Measurements from ENCODE around the gene PSME2.

PSME2 gene

DNA sequence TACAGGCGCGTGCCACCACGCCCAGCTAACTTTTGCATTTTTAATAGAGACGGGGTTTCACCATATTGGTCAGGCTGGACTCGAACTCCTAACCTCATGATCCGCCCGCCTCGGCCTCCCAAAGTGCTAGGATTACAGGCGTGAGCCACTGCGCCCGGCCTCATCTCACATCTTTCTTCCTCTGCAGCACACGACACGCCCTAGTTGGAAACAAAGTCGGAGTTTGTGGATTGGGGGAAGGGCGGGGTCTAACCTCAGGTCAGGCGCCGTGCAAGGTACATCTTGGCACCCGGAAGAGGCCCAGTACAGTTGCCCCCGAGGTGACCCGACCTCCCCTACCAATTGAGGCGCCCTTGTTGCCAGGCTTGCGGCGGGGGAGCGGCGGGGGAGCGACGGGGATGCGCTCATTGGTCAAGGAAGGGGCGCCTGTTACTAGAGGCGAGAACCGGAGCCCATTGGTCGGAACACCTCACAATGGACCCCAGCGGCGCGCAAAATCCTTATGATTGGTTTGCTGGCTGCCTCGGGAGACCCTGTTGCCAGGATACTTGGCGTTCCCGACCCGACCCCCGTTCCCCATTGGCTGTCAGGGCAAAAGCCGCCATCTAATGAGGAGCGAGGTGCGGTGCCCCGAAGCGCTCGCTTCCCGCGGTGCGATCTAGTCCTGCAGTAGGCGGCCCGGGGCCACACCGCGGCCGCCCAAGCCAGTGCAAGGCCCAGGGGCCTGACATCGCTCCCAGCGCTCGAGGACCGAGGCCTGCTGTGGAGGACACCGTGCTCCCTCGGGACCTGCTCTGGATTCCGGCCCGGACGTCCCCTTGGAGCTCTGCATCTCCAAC is 25.2 kb upstream of the PSME2 start, which contains the start of gene REC8:
Gene REC8, plus strand, starts transcription at position 659 of the 839 bp plus-strand sequence. CDS start 473 bp downstream, outside the sequence.
- Mint-ChIP-seq H3K27me3 (no peaks in the 10 kb centered on the region), H3K36me3 (peaks cover 14% of the 10 kb centered on the region), H3K4me3 (peak within 1 kb of the TSS; percentile 84), H3K4me1 (peaks cover 34% of the 10 kb centered on the region), H3K9me3 (no peaks in the 10 kb centered on the region), H3K27ac (peak within 1 kb of the TSS; percentile 62)

DNA sequence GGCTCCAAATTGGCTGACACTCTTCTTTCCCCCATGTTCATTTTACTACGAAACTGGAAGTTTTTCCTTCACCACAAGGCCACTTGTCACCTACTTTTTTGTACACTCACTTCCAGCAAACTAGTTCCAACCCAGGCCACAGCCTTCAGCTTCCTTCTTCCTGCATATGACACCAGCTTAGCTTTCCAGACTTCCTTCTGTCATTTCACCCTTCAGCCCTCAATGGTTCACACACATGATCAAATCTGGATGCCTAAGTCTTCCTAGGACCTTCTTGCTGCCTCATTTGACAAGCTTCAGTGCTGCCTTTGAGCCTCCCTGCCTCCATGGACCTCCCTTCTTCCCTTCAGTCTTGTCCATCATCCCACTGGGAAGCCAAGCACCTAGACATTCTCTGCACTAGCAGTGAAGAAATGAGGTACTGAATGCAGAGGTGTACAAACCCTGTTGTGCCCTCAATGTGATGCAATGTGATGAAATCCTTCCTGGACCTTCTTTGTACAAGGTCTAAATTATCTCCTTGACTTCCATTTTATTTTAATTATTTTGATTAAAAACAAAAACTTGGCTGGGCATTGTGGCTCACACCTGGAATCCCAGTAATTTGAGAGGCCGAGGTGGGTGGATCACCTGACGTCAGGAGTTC is 21.2 kb upstream of the PSME2 start:
- Mint-ChIP-seq H3K36me3 (peaks cover 29% of the 10 kb centered on the region), H3K4me3 (no peak overlapping the region), H3K27me3 (no peaks in the 10 kb centered on the region), H3K27ac (peak overlapping the region; percentile 94), H3K9me3 (no peaks in the 10 kb centered on the region), H3K4me1 (peaks cover 68% of the 10 kb centered on the region)

- peaks cover 34% of the 10 kb centered on the region for H3K36me3 Mint-ChIP-seq
- no peaks in the 10 kb centered on the region for H3K9me3 Mint-ChIP-seq
- H3K27ac Mint-ChIP-seq = peak overlapping the region; percentile 30
- H3K4me1 Mint-ChIP-seq = peaks cover 69% of the 10 kb centered on the region
- no peaks in the 10 kb centered on the region for H3K27me3 Mint-ChIP-seq
- H3K4me3 Mint-ChIP-seq = peak overlapping the region; percentile 23
Observed at GRCh38 chr14:24165785-24166184, 19.4 kb upstream of the PSME2 start.

- peak overlapping the region; percentile 77 for H3K27ac Mint-ChIP-seq
- H3K36me3 Mint-ChIP-seq = peaks cover 32% of the 10 kb centered on the region
- peak overlapping the region; percentile 15 for H3K4me3 Mint-ChIP-seq
- peaks cover 74% of the 10 kb centered on the region for H3K4me1 Mint-ChIP-seq
- H3K9me3 Mint-ChIP-seq = no peaks in the 10 kb centered on the region
- H3K27me3 Mint-ChIP-seq = no peaks in the 10 kb centered on the region
Observed at GRCh38 chr14:24164518-24164991, 18.1 kb upstream of the PSME2 start.

GRCh38 chr14:24162093-24162492 is 15.7 kb upstream of the PSME2 start:
- Mint-ChIP-seq H3K27me3 (no peaks in the 10 kb centered on the region), H3K4me1 (peaks cover 64% of the 10 kb centered on the region), H3K4me3 (peak overlapping the region; percentile 98), H3K27ac (peak overlapping the region; percentile 100), H3K9me3 (no peaks in the 10 kb centered on the region), H3K36me3 (peaks cover 23% of the 10 kb centered on the region)

DNA sequence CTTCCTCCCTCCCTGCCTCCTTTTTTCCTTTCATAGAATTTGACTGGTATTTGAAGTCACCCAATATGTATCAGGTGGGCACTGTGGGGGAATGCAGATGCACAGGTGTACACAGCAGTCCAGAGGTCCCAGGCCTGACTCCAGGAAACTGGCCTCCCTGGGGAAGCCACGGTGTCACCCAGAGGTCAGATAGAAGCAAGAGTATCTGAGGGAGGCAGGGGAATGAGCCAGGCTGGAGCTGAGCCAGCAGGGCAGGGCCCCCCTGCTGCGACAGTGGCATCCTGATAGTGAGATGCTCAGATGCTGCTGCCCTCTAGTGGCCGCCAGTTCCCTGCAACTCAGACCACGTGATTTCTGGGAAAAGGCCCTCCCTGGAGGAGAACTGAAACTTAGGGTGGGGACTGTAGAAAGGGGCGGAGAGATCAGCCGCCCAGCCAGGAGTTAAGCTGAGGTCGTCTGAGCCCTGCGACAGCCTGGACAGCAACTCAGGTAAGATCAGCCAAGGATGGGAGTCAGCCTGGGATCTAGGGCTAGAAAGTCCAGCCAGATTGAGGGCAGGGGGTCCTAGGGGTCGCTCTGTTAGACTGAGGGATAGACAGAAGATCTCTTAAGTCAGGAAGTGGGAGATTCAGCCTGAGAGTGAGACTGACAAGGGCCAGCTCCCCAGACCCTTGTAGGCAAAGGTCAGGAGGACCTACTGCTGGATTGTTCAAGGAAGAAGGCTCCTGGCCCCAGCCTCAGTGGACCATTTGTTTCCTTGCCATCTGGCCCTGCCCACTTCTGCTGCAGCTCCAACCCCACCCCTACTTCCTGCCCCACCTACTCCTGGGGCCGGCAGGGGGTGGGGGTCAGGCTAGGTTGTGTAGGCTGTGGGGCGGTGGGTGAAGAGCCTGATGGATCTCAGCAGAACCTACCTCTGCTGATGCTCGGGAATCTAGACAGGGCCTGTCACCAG is 14.7 kb upstream of the PSME2 start, which contains the start of gene IRF9:
Gene IRF9, plus strand, starts transcription at position 416 of the 955 bp plus-strand sequence. CDS start 880 bp downstream, outside the sequence.
- no peaks in the 10 kb centered on the region for H3K9me3 Mint-ChIP-seq

DNA sequence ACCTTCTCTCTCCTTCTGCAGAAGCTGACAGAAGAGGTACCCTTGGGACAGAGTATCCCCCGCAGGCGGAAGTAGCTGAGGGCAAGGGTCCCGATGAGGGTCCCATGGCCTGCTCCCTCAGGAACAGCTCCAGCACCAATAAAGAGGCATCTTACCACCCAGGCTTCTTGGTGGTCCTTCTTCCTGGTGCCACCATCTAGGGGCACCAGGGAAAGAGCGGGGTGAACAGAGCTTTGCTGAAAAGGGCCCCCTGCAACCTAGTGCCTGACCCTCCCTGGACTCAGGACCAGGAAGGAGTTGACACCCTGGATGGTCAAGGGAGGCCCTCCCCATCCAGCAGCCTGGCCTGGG is 14.1 kb upstream of the PSME2 start:
- peaks cover 52% of the 10 kb centered on the region for H3K4me1 Mint-ChIP-seq
- H3K27ac Mint-ChIP-seq = peak overlapping the region; percentile 100
- H3K27me3 Mint-ChIP-seq = no peaks in the 10 kb centered on the region
- H3K9me3 Mint-ChIP-seq = no peaks in the 10 kb centered on the region
- H3K36me3 Mint-ChIP-seq = peaks cover 17% of the 10 kb centered on the region
- H3K4me3 Mint-ChIP-seq = peak overlapping the region; percentile 33

More for the DNA sequence above, 14.7 kb upstream of the PSME2 start, which contains the start of gene IRF9:
- Mint-ChIP-seq H3K27me3 (no peaks in the 10 kb centered on the region), H3K27ac (peak within 1 kb of the TSS; percentile 100), H3K36me3 (peaks cover 19% of the 10 kb centered on the region), H3K4me1 (peaks cover 58% of the 10 kb centered on the region), H3K4me3 (peak within 1 kb of the TSS; percentile 98)

DNA sequence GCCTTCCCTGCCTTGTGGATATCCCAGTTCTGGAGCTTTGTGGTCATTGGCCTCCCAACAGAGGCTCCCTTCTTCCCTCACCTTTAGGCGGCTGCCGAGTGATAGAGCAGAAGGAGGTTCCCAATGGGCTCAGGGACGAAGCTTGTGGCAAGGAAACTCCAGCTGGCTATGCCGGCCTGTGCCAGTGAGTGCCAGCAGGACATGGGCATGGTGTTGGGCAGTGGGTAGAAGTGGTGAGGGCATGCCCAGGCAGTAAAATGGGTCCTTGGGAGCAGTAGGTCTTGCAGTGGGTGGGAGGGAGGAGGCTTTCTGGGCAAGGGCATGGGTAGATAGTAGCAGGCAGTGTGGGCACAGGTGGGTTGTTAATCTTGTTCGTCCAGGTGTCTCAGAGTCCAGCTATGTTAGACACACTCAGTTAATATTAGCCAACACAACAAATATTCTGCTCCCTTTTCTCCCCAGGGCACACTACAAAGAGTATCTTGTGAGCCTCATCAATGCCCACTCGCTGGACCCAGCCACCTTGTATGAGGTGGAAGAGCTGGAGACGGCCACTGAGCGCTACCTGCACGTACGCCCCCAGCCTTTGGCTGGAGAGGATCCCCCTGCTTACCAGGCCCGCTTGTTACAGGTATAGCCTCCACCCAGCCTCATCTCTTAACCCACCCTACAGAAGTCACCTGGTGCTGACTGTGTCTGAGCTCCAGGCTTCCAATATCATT is 13.5 kb upstream of the PSME2 start:
- peak overlapping the region; percentile 93 for H3K27ac Mint-ChIP-seq
- peaks cover 47% of the 10 kb centered on the region for H3K4me1 Mint-ChIP-seq
- peak overlapping the region; percentile 33 for H3K4me3 Mint-ChIP-seq
- no peaks in the 10 kb centered on the region for H3K9me3 Mint-ChIP-seq
- peaks cover 17% of the 10 kb centered on the region for H3K36me3 Mint-ChIP-seq
- no peaks in the 10 kb centered on the region for H3K27me3 Mint-ChIP-seq

DNA sequence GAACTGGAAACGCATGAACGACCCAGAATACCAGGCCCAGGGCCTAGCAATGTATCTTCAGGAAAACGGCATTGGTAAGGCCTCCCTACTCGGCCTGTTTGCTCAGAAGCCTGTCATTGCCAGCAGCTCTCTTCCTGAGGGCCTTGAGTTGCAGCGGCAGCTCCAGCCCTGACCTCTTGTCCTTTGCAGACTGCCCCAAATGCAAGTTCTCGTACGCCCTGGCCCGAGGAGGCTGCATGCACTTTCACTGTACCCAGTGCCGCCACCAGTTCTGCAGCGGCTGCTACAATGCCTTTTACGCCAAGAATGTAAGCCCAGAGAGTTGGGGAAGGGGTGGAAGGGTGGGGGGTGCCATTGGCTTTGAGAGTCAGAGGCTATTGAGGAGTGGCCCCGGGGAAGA is 10.9 kb upstream of the PSME2 start:
- Mint-ChIP-seq H3K4me3 (no peak overlapping the region), H3K9me3 (no peaks in the 10 kb centered on the region), H3K36me3 (peaks cover 7% of the 10 kb centered on the region), H3K4me1 (peaks cover 23% of the 10 kb centered on the region), H3K27me3 (no peaks in the 10 kb centered on the region), H3K27ac (peak overlapping the region; percentile 0)

- peaks cover 5% of the 10 kb centered on the region for H3K36me3 Mint-ChIP-seq
- peak overlapping the region; percentile 0 for H3K27ac Mint-ChIP-seq
- no peaks in the 10 kb centered on the region for H3K9me3 Mint-ChIP-seq
- H3K4me1 Mint-ChIP-seq = peaks cover 18% of the 10 kb centered on the region
- no peaks in the 10 kb centered on the region for H3K27me3 Mint-ChIP-seq
- no peak overlapping the region for H3K4me3 Mint-ChIP-seq
Observed at GRCh38 chr14:24156840-24157239, 10.4 kb upstream of the PSME2 start.

- Mint-ChIP-seq H3K27ac (no peak overlapping the region), H3K9me3 (no peaks in the 10 kb centered on the region), H3K4me3 (no peak overlapping the region), H3K4me1 (peaks cover 13% of the 10 kb centered on the region), H3K36me3 (peaks cover 8% of the 10 kb centered on the region), H3K27me3 (no peaks in the 10 kb centered on the region)
Observed at GRCh38 chr14:24155100-24155499, 8.7 kb upstream of the PSME2 start.

GRCh38 chr14:24151404-24152080 is 5.1 kb upstream of the PSME2 start:
- peaks cover 8% of the 10 kb centered on the region for H3K36me3 Mint-ChIP-seq
- H3K27me3 Mint-ChIP-seq = no peaks in the 10 kb centered on the region
- H3K4me3 Mint-ChIP-seq = no peak overlapping the region
- H3K9me3 Mint-ChIP-seq = no peaks in the 10 kb centered on the region
- peaks cover 29% of the 10 kb centered on the region for H3K4me1 Mint-ChIP-seq
- no peak overlapping the region for H3K27ac Mint-ChIP-seq

GRCh38 chr14:24150993-24151392 is 4.6 kb upstream of the PSME2 start:
- no peak overlapping the region for H3K27ac Mint-ChIP-seq
- no peaks in the 10 kb centered on the region for H3K27me3 Mint-ChIP-seq
- H3K9me3 Mint-ChIP-seq = no peaks in the 10 kb centered on the region
- H3K4me3 Mint-ChIP-seq = no peak overlapping the region
- peaks cover 8% of the 10 kb centered on the region for H3K36me3 Mint-ChIP-seq
- peaks cover 29% of the 10 kb centered on the region for H3K4me1 Mint-ChIP-seq

DNA sequence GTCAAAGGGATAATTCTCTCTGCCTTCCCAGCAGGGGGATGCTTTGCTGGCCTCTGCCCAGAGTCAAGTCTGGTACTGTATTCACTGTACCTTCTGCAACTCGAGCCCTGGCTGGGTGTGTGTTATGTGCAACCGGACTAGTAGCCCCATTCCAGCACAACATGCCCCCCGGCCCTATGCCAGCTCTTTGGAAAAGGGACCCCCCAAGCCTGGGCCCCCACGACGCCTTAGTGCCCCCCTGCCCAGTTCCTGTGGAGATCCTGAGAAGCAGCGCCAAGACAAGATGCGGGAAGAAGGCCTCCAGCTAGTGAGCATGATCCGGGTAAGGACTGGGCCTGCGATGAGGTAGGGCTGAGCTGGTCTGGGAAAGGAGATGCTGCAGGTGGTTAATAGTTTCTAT is 4.2 kb upstream of the PSME2 start:
- Mint-ChIP-seq H3K36me3 (peaks cover 9% of the 10 kb centered on the region), H3K4me1 (peaks cover 33% of the 10 kb centered on the region), H3K4me3 (peak overlapping the region; percentile 19), H3K27me3 (no peaks in the 10 kb centered on the region), H3K27ac (no peak overlapping the region), H3K9me3 (no peaks in the 10 kb centered on the region)

Measured in activated naive CD4-positive, alpha-beta T cell treated with anti-CD3 and anti-CD28 coated beads, Interleukin-2, amount 50 U/mL, for 24 hours (primary cell).